OCI-LY7 (cell line): ENCODE data around the gene OR2A5.

Experiments
- CTCF ChIP-seq: fragments of 200-600 bp; sonication (generic); conservative IDR thresholded peaks from 2 replicates; pipeline ENCODE4 v1.5.1; 2014; ENCODE audit warnings: mild to moderate bottlenecking, antibody characterized with exemption, low read length, moderate library complexity, mixed read lengths
- EZH2phosphoT487 ChIP-seq: fragments of 200-600 bp; sonication (generic); IDR thresholded peaks from 2 replicates; pipeline ENCODE4 v1.6.1; 2018; ENCODE audit warnings: low read depth, borderline replicate concordance, mild to moderate bottlenecking, mixed run types, antibody characterized with exemption, low read length, moderate library complexity, mixed read lengths

DNA sequence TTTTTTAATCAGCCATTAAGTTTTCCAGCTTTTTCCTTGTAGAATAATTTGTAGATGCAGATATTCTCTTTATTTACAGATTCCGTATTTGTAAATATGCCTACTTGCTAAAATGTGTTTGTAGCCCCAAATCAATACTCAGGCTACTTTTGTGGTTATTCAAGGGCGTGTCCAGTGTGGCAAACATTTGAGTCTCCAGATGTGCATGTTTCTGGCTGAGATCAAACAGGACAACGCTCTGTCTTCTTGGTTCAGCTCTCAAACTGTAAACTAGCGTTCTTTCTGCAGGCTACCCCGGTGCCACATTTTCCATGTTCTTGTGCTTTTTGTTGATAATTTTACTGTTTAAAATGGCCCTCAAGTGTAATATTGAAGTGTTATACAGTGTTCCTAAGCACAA, 16.2 kb upstream of the OR2A5 start:
- TF ChIP-seq CTCF (no peak), EZH2phosphoT487 (no peak)
